Stimulated activated CD8-positive, alpha-beta memory T cell treated with anti-CD3 and anti-CD28 coated beads, Interleukin-7, amount 100 ng/mL, for 24 hours (primary cell): ENCODE data around the gene KIF26A.
"Not testable (repeated sequence)": the region's sequence is repeated elsewhere in the genome, so short reads cannot be mapped to it uniquely, and the experiment has no call there.

Experiments
- DNase-seq: peaks from one replicate; pipeline ENCODE4 v3.0.0-alpha.2; 2020; ENCODE audit warnings: low read depth

Gene KIF26A

DNA sequence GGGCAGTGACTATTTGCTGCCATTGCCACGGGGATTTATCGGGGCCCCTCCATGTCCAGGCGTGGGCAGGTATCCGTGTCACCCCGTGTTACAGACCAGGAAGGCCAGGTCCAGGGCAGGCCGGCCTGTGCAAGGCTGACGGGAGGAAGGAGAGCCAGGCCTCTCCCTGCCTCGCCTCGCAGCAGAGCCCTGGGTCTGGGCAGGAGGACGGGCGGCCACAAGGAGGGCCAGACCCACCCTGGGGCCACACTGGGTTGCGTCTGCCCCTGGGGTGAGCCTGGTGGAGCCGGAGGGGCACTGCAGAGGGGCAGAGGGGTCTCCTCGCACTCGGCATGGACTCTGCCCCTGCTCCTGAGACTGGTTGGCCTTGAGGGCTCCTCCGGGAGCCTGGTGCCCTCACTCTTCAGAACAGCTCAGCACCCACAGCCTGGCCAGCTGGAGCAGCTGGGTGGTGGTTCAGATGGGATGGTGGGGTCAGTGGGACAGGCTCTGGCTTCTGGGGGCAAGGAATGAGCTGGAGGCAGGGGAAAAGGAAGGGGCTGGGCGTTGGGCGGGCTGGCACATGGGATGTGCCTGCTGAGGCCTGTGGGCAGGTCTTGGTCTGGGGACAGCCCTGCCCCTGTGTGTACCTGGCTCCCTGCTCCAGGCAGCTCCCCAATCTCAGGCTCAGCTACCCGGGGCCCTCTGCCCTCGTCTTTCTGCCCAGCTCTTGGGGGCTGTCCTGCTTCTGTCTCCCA is 53.9 kb downstream of the KIF26A start:
- no peak for DNase-seq

DNA sequence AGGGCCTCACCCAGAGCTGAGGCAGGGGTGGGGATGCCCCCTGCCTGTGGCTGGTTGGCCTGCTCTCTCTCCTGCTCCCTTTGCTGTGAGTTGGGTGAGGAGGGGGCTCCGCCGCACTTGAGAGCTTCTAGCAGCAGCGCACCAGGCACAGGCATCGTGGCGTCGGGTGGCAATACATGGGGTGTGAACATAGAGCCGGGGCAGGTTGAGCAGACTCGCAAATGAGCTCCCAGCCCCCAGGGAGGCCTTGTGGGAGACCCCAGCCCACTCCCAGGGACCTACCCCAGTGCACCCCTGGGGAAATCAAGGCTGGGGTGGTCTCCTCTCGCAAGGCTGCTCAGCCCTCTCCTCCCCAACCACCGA is 54.5 kb downstream of the KIF26A start:
- no peak for DNase-seq

DNA sequence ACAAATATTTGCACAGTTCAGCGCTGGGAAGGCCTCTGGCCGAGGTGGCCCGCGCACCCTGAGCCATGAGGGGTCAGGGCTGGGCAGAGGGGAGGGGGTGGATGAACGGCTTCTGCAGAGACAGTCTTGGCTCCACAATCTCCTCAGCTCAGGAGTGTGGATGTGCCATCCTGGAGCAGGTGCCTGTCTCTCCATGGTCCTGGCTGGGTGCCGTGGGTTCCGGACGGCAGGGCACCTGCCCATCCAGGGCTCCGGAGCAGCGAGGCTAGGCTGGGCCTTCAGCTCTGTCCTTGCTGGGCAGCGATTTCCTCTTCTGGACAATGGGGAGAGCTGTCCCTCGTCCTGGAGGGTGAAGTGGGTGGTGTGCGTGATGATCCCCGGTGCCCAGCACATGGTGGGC is 55.6 kb downstream of the KIF26A start:
- DNase-seq = no peak

DNA sequence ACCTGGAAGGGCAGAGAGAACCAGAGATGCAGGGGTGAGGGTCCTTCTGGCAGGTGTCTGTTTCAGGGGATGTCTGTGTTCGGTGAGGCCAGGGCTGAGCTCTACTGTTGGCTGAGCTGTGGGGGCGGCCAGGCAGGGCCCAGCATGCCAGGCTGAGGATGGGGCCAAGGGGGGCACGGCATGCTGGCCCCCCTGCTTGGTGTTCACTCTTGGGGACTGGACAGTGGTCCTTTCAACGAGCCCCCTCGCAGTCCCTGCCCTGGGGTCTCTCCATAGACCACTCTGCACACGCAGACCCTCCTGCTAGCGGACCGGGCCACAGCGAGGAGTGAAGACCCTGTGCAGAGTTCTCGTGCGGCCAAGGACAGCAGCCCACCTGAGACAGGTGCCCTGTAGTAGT is 56.3 kb downstream of the KIF26A start:
- DNase-seq = no peak

DNA sequence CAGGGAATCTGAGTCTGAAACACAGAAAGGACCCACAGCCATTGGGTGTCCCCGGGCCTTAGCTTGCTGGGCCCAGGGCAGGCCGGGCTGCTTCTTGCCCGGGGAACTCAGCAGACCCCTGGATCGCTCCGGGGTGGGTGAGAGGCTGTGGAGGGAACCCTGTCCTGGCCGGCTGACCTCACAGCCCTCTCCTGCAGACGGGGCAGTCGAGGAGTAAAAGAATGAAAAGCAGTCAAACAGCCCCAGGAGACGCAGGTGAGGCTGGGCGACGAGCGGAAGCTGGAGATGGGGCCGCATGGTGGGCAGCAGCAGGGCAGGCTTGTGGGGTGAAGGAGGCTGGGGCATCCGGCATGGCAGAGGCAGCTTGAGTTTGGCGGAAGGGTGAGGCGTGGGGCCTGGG is 57.0 kb downstream of the KIF26A start:
- no peak for DNase-seq

DNA sequence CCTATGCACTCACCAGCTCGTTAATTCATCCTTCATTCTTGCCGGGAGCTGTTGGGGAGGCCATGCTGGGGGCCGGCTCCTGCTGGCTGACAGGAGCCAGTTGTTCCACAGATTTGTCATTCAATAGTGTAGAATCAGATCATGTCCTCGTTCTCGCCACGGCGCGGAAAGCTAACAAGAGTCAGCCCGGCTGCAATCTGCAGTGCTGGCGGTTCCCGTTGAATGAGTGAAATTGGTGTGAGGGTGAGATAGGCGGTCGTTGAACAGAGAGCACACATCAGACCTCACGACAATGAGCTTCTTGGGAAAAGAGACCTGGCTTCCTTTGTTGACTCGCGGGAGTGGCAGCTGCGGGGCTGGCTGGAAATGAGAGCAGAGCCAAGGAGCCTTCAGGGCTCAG is 57.5 kb downstream of the KIF26A start:
- no peak for DNase-seq

DNA sequence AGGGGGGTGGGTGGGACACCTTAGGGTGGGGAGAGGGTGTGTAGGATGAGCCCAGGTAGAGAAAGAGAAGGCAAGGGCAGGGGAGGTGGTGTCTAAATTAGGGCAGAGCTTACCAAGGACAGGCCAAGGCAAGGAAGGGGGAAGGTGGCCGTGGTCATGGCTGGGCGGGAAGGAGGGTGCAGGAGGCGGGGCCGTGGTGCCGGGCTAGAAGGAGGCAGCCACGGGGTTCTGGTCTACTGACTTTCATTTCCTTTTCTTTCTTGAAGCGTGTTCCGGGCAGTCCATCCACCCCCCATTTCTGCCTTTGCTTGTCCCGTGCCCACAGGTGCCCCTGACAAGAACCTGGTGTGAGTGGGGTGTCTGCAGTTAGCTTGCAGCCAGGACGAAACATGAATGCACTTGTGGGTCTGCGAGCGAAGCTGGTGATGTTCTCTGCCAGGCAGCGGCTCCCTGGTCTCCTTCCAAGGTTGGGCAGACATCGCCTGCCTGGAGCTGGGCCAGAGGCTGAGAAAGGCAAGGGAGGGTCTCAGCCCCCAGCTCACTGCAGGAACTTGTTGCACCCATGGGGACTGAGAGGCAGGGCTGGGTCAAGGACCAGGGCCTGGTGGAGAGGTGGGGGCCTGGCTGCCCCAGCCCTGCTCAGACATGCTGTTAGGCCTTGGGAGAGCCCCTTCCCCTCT is 58.2 kb downstream of the KIF26A start:
- no peak for DNase-seq

DNA sequence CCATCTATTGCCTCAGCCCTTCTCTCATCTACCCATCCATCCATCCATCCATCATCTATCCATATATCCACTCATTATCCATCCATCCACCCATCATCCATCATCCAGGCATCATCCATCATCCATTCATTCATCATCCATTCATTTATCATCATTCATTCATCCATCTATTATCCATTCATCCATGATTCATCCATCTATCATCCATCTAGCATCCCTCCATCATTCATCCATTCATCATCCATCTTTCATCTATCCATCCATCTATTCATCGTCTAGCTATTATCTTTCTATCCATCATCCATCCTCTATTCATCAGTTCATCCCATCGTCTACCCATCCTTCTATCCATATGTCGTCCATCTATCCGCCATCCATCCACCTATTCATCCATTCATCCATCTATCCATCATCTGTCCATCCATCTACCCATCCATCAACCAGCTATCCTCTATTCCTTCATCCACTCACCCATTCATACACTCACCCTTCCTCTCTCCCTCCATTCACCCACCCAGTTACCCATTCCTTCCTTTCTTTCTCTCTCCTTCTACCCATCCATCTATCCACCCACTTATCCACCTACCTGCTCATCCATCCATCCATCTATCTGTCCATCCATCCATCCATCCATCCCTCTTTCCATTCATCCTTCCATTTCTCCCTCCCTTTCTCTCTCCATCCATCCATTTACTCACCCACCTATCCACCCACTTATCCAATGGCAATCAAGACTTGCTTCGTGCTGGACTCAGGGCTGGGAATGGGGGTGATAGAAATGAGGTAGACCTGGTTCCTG is 59.3 kb downstream of the KIF26A start:
- DNase-seq = no peak

DNA sequence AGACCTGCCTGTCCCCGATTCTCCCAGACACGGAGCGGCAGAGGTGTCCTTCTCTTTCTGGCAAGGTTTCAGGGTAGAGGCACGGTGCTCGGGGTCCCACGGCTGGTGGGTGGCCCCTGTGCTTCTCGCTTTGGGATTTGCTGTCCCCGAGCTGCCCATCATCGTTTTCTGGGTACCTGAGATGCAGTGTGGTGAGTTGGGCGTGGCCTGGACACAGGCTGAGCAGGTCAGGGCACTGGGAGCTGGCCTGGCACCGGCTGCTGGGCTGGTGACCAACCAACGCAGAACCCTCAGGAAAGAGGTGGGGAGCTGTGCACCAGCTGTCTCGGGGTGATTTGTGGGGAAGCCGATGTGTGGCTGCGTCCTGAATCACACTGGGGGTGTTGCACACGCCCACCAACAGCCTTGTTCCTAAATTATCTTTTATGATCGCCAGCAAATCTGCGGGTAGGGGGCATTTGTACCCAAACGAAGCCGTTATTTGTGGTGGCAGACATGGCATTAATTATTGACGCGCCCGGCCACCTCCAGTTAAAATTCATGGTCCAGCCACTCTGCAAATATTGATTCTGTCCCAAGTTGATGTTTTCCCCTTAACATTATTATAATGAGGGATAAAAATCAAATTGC is 61.0 kb downstream of the KIF26A start:
- no peak for DNase-seq

DNA sequence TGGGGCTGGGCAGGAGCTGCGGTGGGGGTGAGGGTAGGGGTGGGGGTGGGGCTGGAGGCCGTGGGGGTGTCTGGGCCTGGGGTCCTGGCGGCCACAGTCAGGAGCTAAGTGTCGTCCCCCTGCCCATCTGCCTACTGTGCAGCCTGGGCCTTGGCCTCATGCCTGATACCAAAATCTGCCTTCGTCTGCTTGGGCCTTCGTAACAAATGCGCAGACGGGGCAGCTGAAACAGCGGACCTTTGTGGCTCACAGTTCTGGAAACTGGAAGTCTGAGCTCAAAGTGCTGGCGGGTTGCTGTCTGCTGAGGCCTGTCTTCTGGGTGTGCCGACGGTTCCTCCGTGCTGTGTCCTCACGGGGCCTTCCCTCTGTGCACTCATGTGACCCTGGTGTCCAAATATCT is 61.7 kb downstream of the KIF26A start:
- no peak for DNase-seq

DNA sequence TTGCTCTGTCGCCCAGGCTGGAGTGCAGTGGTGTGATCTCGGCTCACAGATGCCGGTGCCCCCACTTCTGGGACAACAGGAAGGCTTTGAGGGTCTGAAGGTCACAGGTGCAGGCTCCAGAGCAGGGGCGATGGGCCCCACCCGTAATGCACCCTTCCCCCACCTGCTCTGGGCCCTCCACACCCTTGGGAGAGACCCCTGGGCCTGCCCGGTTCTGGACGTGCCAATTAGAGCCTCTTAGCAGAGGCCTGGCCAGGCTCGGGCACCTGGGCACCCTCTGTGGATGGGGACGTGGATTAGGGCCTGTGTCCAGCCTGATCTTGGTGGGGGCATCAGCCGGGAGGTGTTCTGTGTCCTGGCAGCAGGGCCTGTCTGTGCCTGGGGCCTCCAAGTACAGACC is 62.2 kb downstream of the KIF26A start:
- no peak for DNase-seq

DNA sequence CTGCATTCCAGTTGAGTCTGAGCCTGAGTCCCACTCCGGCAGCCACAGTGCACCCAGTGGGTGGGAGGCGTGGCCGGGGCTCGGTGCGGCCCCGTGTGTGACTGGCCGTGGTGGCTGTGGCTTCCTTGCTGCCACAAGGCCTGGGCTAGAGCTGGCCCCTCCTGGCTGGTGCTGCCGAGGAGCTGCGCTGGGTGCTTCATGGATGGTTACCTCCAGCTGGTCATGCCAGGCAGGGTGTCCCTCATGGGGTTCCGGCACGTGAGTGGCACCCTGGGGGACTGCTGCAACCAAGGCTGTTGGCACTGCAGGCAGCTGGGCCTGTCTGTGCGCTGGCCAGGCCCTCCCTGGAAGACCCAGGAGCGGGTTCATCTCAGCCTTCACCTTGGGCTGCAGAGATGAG is 62.7 kb downstream of the KIF26A start:
- DNase-seq = no peak

DNA sequence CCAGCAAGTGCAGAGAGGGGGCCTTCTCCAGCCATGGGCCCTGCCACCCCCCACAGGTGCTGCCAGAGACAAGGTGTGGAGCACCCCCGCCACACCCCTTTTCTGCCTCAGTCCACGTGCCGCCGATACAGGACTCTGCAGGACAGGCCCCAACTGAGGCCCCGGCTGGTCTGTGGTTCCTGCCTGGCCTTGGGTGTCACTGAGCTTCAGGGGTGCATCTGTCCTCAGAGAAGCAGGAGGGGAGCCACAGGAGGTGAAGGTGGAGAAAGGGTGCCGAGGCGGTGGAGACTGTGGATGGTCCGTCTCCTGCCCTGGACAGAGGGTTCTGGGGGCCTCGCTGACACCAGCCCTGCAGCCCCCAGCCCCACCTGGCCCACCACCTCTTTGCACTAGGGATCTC is 63.1 kb downstream of the KIF26A start:
- no peak for DNase-seq

DNA sequence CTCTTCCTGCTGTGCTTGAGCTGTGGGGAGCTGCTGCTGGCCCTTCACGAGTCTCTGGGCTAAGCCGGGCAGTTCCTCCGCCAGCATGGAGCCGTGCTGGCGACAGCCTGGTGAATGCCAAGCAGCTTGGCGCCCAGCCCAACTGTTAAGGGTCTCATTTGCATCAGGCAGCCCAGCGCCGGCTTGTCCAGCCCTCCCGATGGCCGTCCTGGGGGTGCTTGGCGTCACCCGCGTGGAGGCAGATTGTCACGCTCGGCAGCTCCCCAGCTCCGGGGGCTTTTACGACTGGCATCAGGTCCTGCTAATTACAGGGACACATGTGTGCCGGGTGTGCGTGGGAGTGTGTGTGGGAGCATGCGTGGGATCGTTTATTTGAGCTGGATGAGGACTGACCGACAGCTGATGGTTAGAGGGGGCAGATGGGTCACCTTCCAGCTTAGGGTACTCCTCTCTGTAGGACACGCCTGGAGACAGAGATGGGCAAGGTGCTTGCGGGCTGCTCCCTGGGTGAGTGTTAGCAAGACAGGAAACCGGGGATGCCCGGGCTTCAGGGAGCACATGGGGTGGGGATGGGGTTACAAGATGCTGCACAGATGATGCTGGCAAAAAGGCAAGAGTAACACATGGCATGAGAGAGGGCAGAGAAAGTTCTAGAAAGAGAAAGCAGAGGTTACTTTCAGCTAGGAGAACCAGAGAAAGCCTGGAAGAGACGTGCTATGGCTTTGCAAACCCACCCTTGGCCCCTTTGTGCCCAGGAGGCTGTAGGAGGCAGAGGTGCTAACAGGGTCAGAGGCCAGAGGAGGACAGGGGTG is 64.1 kb downstream of the KIF26A start:
- DNase-seq = no peak

DNA sequence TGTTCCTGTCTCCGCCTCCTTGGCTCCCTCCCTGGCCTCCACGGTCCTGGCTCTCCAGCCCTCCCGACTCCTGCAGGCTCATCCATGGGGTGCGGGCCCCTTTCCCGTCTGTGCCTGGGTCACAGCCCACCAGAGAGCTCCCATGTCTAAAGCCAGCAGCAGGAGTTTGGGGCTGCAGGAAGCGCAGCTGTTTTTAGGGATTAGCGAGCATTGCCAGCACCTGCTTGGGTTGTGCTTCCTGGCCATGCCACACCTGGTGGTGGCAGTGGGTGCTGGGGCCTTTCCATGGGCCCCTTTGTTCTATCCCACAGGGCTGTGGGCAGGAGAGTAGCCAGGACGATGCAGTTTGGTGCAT is 64.7 kb downstream of the KIF26A start:
- no peak for DNase-seq

DNA sequence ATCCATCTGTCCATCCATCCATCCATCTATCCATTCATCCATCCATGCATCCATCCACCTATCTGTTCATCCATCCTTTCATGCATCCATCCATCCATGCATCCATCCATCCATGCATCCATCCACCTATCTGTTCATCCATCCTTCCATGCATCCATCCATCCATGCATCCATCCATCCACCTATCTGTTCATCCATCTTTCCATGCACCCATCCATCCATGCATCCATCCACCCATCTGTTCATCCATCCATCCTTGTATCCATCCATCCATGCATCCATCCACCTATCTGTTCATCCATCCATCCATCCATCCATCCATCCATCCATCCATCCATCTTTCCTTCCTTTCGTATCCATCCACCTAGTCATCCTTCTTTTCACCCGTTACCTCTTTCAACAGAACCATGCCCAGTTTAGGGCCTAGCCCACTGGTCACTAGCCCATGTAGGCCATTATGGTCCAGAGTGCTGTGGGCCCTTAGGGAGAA is 66.3 kb downstream of the KIF26A start:
- DNase-seq = no peak

DNA sequence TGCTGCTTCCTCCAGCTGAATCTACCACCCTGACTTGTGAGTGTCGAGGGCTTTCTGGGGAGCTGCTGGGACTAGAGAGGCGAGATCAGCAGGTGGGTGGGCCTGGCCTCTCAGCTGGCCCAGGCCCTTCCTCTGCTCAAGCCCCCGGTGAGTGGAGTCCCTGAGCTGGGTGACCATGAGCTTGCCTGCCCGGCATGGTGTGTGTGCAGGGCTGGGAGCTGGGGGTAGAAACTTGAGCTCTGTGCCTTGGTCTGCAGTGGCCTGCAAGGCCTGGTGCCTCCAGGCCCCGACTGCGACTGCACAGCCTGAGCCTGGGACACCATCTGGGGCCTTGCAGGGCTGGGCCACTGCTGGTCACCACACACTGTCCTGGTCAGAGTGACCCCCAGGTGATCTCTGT is 67.4 kb downstream of the KIF26A start:
- DNase-seq = no peak

DNA sequence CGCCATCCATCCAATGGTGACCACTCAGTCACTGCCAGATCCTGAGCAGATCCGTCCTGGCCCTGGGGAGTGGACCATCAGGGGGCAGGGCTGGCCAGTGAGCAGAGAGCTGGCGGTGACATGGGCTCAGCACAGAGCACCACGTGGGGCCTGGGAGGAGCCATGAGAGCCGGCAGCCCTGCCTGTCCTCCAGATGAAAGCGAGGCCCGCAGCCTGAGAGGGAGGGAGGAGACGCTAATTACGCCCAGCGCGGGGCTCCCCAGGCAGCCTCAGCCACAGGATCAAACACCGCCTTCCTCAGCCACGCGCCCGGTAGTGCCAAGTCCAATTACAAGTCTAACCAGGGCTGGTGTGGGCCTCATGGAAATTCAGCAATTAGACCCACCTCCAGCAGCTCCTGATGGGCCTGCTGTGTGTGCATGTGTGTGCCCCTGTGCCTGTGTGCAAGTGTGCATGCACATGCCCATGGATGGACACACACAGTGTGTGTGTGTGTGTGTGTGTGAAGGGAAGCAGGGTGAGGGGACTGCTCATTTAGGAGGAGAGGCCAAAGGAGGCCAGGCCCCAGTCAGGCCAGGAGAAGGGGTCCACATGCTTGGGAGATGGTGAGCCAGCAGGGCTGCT is 68.0 kb downstream of the KIF26A start:
- no peak for DNase-seq

DNA sequence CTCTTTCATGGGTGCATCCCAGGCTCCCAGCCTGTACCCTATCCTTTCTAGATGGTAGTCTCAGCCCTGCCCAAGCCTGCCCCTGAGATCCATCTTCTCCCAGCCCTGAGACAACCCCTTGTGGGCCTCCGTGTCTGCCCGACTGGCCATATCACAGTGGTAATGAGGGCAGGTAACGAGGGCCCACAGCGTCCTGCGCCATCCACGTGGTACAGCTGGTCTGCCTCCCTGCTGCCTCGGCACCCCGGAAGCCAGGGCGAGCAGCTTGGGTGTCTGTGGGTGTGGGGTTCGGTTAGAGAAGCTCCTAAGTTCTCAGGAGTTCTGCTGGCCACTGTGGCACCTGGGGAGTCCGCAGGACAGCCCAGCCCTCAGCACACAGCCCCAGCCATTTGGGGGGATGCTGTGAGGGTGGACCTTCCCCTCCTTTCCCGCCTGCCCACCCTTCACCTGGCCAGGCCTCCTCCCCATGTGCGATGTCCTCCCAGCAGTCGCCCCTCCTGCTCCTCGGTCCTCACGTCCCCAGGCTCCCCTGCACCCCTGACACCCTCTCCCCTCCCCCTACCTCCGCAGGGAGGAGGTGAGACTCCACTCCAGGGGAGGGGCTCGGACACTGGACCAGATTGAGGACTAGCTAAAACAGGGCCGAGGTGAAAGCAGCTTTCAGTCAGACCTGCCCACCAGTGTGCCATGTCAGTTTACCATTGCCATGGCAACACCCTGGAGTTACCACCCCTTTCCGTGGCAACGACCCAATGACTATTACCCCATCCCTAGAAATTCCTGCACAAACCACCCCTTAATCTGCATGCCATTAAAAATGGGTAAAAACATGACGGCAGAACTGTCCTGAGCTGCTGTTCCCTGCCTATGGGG is 69.0 kb downstream of the KIF26A start:
- DNase-seq = no peak

DNA sequence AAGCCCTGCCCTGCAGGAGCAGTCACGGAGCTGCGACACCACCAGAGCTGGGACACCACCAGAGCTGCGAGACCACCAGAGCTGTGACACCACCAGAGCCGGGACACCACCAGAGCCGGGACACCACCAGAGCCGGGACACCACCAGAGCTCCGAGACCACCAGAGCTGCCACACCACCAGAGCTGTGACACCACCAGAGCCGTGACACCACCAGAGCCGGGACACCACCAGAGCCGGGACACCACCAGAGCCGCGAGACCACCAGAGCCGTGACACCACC is 69.6 kb downstream of the KIF26A start:
- not testable (repeated sequence) for DNase-seq

DNA sequence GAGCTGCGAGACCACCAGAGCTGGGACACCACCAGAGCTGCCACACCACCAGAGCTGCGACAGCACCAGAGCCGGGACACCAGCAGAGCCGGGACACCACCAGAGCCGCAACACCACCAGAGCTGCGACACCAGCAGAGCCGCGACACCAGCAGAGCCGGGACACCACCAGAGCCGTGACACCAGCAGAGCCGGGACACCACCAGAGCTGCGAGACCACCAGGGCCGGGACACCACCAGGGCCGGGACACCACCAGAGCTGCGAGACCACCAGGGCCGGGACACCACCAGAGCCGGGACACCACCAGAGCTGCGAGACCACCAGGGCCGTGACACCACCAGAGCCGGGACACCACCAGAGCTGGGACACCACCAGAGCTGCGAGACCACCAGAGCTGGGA is 69.9 kb downstream of the KIF26A start:
- not testable (repeated sequence) for DNase-seq
